Glutamatergic neuron (in vitro differentiated cells): Measurements from ENCODE around the gene PLCXD1. TPM values are rescaled to one million over a fixed set of nuclear protein-coding genes. Genes with fewer than 3 reads are reported as not detected.
A peak's percentile ranks its signal among the peaks of the same experiment; 100 is the strongest.
"Not testable (repeated sequence)": the region's sequence is repeated elsewhere in the genome, so short reads cannot be mapped to it uniquely, and the experiment has no call there.

Experiments used
- DNase-seq: peaks from one replicate; pipeline ENCODE4 v3.0.0; 2022
- H3K27ac Mint-ChIP-seq: one replicate; pipeline ENCODE4 v1.8.0; 2020; ENCODE audit warnings: mild to moderate bottlenecking, mixed read lengths, inconsistent platforms; ENCODE audit not compliant: unreplicated experiment
- H3K27me3 Mint-ChIP-seq: one replicate; pipeline ENCODE4 v1.8.0; 2020; ENCODE audit warnings: mild to moderate bottlenecking, moderate library complexity, mixed read lengths, inconsistent platforms; ENCODE audit not compliant: unreplicated experiment
- H3K36me3 Mint-ChIP-seq: one replicate; pipeline ENCODE4 v1.8.0; 2020; ENCODE audit warnings: mild to moderate bottlenecking, mixed read lengths, inconsistent platforms; ENCODE audit not compliant: unreplicated experiment
- H3K4me1 Mint-ChIP-seq: one replicate; pipeline ENCODE4 v1.8.0; 2020; ENCODE audit warnings: mild to moderate bottlenecking, low read depth, mixed read lengths, inconsistent platforms; ENCODE audit not compliant: unreplicated experiment
- H3K4me3 Mint-ChIP-seq: one replicate; pipeline ENCODE4 v1.8.0; 2020; ENCODE audit warnings: mild to moderate bottlenecking, mixed read lengths, inconsistent platforms; ENCODE audit not compliant: unreplicated experiment
- H3K9me3 Mint-ChIP-seq: one replicate; pipeline ENCODE4 v1.8.0; 2020; ENCODE audit warnings: mild to moderate bottlenecking, moderate library complexity, mixed read lengths, inconsistent platforms; ENCODE audit not compliant: unreplicated experiment
- CTCF ChIP-seq: fragments of 200-600 bp; sonication (generic); IDR thresholded peaks from one replicate; pipeline ENCODE4 v1.5.0; 2021; ENCODE audit not compliant: partially characterized antibody, unreplicated experiment
- total RNA-seq: library from RNA; stranded (reverse); fragmentation: NEBNext Ultra II Directional; extraction: Animal tissue kit (Norgen Biotek cat#: 25700); gene quantifications from one replicate; pipeline ENCODE4 v1.2.1, GENCODE V29; 2021; ENCODE audit not compliant: unreplicated experiment

PLCXD1 gene
- total RNA-seq, 1 donor from 2014 or later: 36.4 TPM

GRCh38 chrX:292900-293897, 12.0 kb downstream of the PLCXD1 start:
- Mint-ChIP-seq H3K27ac (no peak overlapping the region), H3K9me3 (peaks cover 4% of the 10 kb centered on the region), H3K36me3 (peaks cover 6% of the 10 kb centered on the region), H3K4me1 (no peaks in the 10 kb centered on the region), H3K27me3 (peaks cover 5% of the 10 kb centered on the region), H3K4me3 (no peak overlapping the region)
- no peak for TF ChIP-seq CTCF
- DNase-seq: peak; percentile 2

- H3K27me3 Mint-ChIP-seq: peaks cover 5% of the 10 kb centered on the region
- H3K9me3 Mint-ChIP-seq: peaks cover 4% of the 10 kb centered on the region
- peaks cover 6% of the 10 kb centered on the region for H3K36me3 Mint-ChIP-seq
- H3K4me3 Mint-ChIP-seq: no peak overlapping the region
- no peak overlapping the region for H3K27ac Mint-ChIP-seq
- DNase-seq: no peak
- TF ChIP-seq CTCF: no peak
- no peaks in the 10 kb centered on the region for H3K4me1 Mint-ChIP-seq
Observed at GRCh38 chrX:295136-295535, 14.0 kb downstream of the PLCXD1 start.

- TF ChIP-seq CTCF: no peak
- Mint-ChIP-seq H3K36me3 (peaks cover 5% of the 10 kb centered on the region), H3K9me3 (peaks cover 5% of the 10 kb centered on the region), H3K27me3 (no peaks in the 10 kb centered on the region), H3K4me3 (no peak overlapping the region), H3K4me1 (no peaks in the 10 kb centered on the region), H3K27ac (no peak overlapping the region)
- DNase-seq: no peak
Observed at GRCh38 chrX:298993-299392, 17.8 kb downstream of the PLCXD1 start.

GRCh38 chrX:300334-300733, 19.2 kb downstream of the PLCXD1 start:
- Mint-ChIP-seq H3K27ac (no peak overlapping the region), H3K4me1 (no peaks in the 10 kb centered on the region), H3K9me3 (peaks cover 7% of the 10 kb centered on the region), H3K36me3 (peaks cover 5% of the 10 kb centered on the region), H3K27me3 (no peaks in the 10 kb centered on the region), H3K4me3 (no peak overlapping the region)
- no peak for TF ChIP-seq CTCF
- DNase-seq: no peak

GRCh38 chrX:302975-303374, 21.8 kb downstream of the PLCXD1 start:
- Mint-ChIP-seq H3K36me3 (peaks cover 5% of the 10 kb centered on the region), H3K4me1 (no peaks in the 10 kb centered on the region)

GRCh38 chrX:305781-306613, 24.8 kb downstream of the PLCXD1 start:
- H3K4me3 Mint-ChIP-seq, H3K27ac Mint-ChIP-seq, H3K27me3 Mint-ChIP-seq, H3K36me3 Mint-ChIP-seq, H3K4me1 Mint-ChIP-seq, DNase-seq: not testable (repeated sequence)
- H3K9me3 Mint-ChIP-seq: peaks cover 10% of the 10 kb centered on the region

More at GRCh38 chrX:302975-303374, 21.8 kb downstream of the PLCXD1 start:
- peaks cover 7% of the 10 kb centered on the region for H3K9me3 Mint-ChIP-seq
- no peak overlapping the region for H3K4me3 Mint-ChIP-seq
- no peak overlapping the region for H3K27ac Mint-ChIP-seq
- no peak for TF ChIP-seq CTCF
- no peak for DNase-seq
- peaks cover 2% of the 10 kb centered on the region for H3K27me3 Mint-ChIP-seq
